Psoas muscle (tissue), 8 donors: ENCODE measurements around the gene ADCY9. TPM values are rescaled to one million over a fixed set of nuclear protein-coding genes. Genes with fewer than 3 reads are reported as not detected.
A peak's percentile ranks its signal among the peaks of the same experiment; 100 is the strongest.

Experiments used
- ATAC-seq, 4 donors: fragments of 200-7000 bp; cut with Tn5 transposase; one replicate each; pipeline ENCODE4 v1.9.1; 2020; ENCODE audit warnings: moderate library complexity in 3 of 4, mild to moderate bottlenecking in 2 of 4
- DNase-seq, 2 donors: peaks; one replicate each; pipeline ENCODE4 v3.0.0-alpha.2; 2020
- H3K27ac ChIP-seq: fragments of 200-600 bp; one replicate; pipeline ENCODE4 v1.8.0; 2022
- H3K27me3 ChIP-seq, 3 donors: fragments of 200-600 bp in 1 of 3; one replicate each; pipeline versions ENCODE4 v1.6.1 to v1.8.0; 2013 to 2022; ENCODE audit warnings: low read length in 2 of 3, mild to moderate bottlenecking in 2 of 3, moderate library complexity in 1 of 3; ENCODE audit not compliant: insufficient read depth in 3 of 3
- H3K36me3 ChIP-seq, 2 donors: fragments of 200-600 bp in 1 of 2; one replicate each; pipeline versions ENCODE4 v1.6.1 to v1.8.0; 2013 to 2022; ENCODE audit warnings: low read depth in 1 of 2, mild to moderate bottlenecking in 1 of 2, moderate library complexity in 1 of 2; ENCODE audit not compliant: insufficient read depth in 1 of 2
- H3K4me1 ChIP-seq: fragments of 200-600 bp; one replicate; pipeline ENCODE4 v1.8.0; 2022
- H3K4me3 ChIP-seq: fragments of 200-600 bp; one replicate; pipeline ENCODE4 v1.8.0; 2022; ENCODE audit warnings: mild to moderate bottlenecking
- H3K9me3 ChIP-seq: fragments of 200-600 bp; one replicate; pipeline ENCODE4 v1.8.0; 2022
- whole genome bisulfite sequencing, 3 donors: extraction: QIAGEN DNeasy Blood & Tissue Kit; methylation state at CpG; one replicate each; pipeline versions ENCODE4 v1.1.6 to v1.1.7; 2013; 5-methylcytosine and 5-hydroxymethylcytosine counted together
- intact Hi-C, 2 donors: fragments of 100-400 bp; cut with DNase I; formaldehyde crosslinking; loops; one replicate each; pipeline versions ENCODE4 v1.11.0 to v1.14.2; 2022
- polyA plus RNA-seq, 3 donors: library from polyadenylated mRNA; stranded (reverse); fragments of 200-250 nt; gene quantifications; one replicate each; pipeline ENCODE4 v1.2.3, GENCODE V29; 2013
- total RNA-seq, 4 donors: library from RNA; stranded (reverse); fragmentation: NEBNext Ultra II Directional in 2 of 4; extraction: Animal tissue kit (Norgen Biotek cat#: 25700) in 2 of 4; gene quantifications; one replicate each; pipeline versions ENCODE4 v1.2.1 to v1.2.4, GENCODE V29; 2021 to 2023
- TF ChIP-seq, protein P1 (sequence below): fragments of 200-600 bp; IDR thresholded peaks from one replicate; pipeline ENCODE4 v1.8.0; 2022; ENCODE audit warnings: antibody characterized with exemption
- donor health status: healthy with polysubstance abuse.
- donor health status: DM: no; HTN: no; CAD: no; lungs with moderate emphysema.
- donor health status: Bipolar disorder and iron deficiency.
- donor health status: healthy.
- donor health status: DM: yes; HTN: yes; CAD: no.
- donor health status: DM: no; HTN: no; CAD: no.
- donor health status: DM: no; HTN: no; CAD: no.
- donor health status: DM: yes; HTN: yes; CAD: no.

Gene ADCY9
- total and polyA plus RNA-seq, 7 donors, result 9.0 to 134 (median 44.9) TPM

- no peaks in the 10 kb centered on the region for H3K9me3 ChIP-seq
- H3K36me3 ChIP-seq, result no peaks in the 10 kb centered on the region
- TF ChIP-seq, protein P1, sequence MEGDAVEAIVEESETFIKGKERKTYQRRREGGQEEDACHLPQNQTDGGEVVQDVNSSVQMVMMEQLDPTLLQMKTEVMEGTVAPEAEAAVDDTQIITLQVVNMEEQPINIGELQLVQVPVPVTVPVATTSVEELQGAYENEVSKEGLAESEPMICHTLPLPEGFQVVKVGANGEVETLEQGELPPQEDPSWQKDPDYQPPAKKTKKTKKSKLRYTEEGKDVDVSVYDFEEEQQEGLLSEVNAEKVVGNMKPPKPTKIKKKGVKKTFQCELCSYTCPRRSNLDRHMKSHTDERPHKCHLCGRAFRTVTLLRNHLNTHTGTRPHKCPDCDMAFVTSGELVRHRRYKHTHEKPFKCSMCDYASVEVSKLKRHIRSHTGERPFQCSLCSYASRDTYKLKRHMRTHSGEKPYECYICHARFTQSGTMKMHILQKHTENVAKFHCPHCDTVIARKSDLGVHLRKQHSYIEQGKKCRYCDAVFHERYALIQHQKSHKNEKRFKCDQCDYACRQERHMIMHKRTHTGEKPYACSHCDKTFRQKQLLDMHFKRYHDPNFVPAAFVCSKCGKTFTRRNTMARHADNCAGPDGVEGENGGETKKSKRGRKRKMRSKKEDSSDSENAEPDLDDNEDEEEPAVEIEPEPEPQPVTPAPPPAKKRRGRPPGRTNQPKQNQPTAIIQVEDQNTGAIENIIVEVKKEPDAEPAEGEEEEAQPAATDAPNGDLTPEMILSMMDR, result no peak
- H3K27ac ChIP-seq, result peak overlapping the region; percentile 90
- peaks cover 65% of the 10 kb centered on the region for H3K4me1 ChIP-seq
- ATAC-seq, result peak; percentile 55 to 67 (median 60)
- intact Hi-C loops, result loop anchor here in 1 of 2 donors (5.0 kb wide), 1 partner anchor 144 kb away; no protein-coding TSS in a partner anchor
- H3K27me3 ChIP-seq, result no peaks in the 10 kb centered on the region
- DNase-seq, result peak; percentile 43 to 70
- H3K4me3 ChIP-seq, result peak overlapping the region; percentile 42
- 27 to 42% (median 28%) methylated on average over 8 of the region's 8 CpGs for WGBS, 3 donors
Measured at GRCh38 chr16:4093495-4094126, 22.6 kb downstream of the ADCY9 start.

DNA sequence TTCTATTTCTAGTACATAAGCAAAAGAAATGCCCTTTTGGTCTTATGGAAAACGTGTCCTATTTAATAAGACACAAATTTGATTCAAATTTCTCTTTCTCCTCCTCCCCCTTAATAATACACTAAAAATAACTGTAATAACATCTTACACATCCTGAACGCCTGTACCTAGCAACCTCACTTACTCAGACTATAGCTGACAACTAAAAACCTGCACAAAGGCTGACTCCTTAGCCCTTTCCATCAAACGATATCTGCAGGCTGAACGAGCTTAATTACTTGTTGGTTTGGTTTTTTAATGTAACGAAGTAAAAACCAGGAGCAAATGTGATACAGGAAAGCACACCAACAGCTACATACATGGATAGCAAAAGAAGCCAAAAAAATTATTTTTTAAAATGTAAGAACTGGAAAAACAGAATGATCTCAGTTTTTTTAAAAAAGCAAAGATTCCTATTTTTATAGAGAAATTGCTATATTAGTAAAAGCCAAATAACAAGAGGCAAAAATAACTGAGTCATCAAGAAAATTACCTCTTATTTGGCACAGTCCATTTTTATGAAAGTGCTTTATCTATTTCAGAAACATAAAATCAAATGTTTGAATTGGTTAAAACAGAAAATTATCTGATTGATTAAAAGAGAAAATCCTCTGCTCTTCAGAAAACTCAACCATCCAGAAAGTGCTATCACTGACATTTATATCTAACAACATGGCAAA is 23.5 kb downstream of the ADCY9 start:
- ATAC-seq (peak; percentile 51 to 67 (median 54)), DNase-seq (no peak)
- Histone ChIP-seq H3K36me3 (no peaks in the 10 kb centered on the region), H3K27me3 (no peaks in the 10 kb centered on the region), H3K27ac (peak overlapping the region; percentile 90), H3K9me3 (no peaks in the 10 kb centered on the region), H3K4me3 (peak overlapping the region; percentile 42), H3K4me1 (peaks cover 72% of the 10 kb centered on the region)
- intact Hi-C loops, result loop anchor here in 1 of 2 donors (5.0 kb wide), 1 partner anchor 145 kb away; no protein-coding TSS in a partner anchor
- TF ChIP-seq, protein P1, result no peak
- WGBS, 3 donors, result 31 to 43% (median 32%) methylated on average over 5 of the region's 5 CpGs

GRCh38 chr16:4091240-4092012 is 24.8 kb downstream of the ADCY9 start:
- TF ChIP-seq, protein P1, result no peak
- Histone ChIP-seq H3K9me3 (no peaks in the 10 kb centered on the region), H3K36me3 (no peaks in the 10 kb centered on the region), H3K4me1 (peaks cover 78% of the 10 kb centered on the region), H3K27me3 (no peaks in the 10 kb centered on the region), H3K27ac (peak overlapping the region; percentile 90), H3K4me3 (peak overlapping the region; percentile 42)
- WGBS, 3 donors, result 34 to 53% (median 36%) methylated on average over 17 of the region's 17 CpGs
- DNase-seq (peak in 1 of 2 donors; percentile 73), ATAC-seq (peak; percentile 67 to 79 (median 74))
- intact Hi-C loops, result loop anchor here in 1 of 2 donors (1.0 to 5.0 kb wide), 2 partner anchors 37 to 146 kb away; no protein-coding TSS in a partner anchor

DNA sequence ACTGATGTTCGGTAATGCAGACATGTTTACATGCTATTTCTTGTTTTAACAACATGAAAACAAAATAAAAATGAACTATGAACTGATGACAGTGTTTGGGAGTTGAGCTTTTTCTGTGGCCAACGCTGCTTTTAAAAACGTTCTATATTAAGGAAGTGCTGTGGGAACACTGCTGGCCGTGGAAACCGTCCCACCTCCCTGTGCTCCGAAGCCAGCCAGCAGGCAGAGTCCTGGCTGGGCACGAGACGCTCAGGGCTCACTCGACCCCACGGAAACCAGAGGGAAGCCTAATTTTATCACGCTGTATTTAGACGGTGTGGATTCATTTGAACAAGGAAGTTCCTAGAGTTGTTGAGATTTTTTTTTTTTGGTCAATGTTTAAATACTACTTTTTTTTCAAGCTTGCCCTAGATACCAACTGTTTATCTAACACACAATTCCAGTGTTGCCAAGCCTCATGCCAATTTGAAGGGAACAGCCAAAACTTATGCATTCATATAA is 25.8 kb downstream of the ADCY9 start:
- TF ChIP-seq, protein P1, result no peak
- Histone ChIP-seq H3K4me3 (peak overlapping the region; percentile 45), H3K27me3 (no peaks in the 10 kb centered on the region), H3K4me1 (peaks cover 78% of the 10 kb centered on the region), H3K27ac (peak overlapping the region; percentile 90), H3K9me3 (no peaks in the 10 kb centered on the region), H3K36me3 (no peaks in the 10 kb centered on the region)
- WGBS, 3 donors, result 2 to 4% (median 3%) methylated on average over 12 of the region's 12 CpGs
- DNase-seq, result peak in 1 of 2 donors; percentile 34
- intact Hi-C loops, result loop anchor here in 1 of 2 donors (5.0 kb wide), 1 partner anchor 147 kb away; no protein-coding TSS in a partner anchor
- ATAC-seq, result peak in 2 of 4 donors; percentile 20 to 30
